SK-N-SH treated with all-trans-retinoic acid at 6 μM for 48 hours (cell line): ENCODE data around the gene SPOCK2.

Experiments used
- ATAC-seq: fragments of 200-7000 bp; cut with Tn5 transposase; 3 replicates; pipeline ENCODE4 v1.9.1; 2020; ENCODE audit warnings: mild to moderate bottlenecking, moderate library complexity
- ARNTL ChIP-seq: fragments of 450-650 bp; formaldehyde crosslinking; IDR thresholded peaks from 2 replicates; pipeline ENCODE4 v1.5.0; 2020; ENCODE audit warnings: low read depth, mild to moderate bottlenecking, moderate library complexity, borderline replicate concordance
- BACH2 ChIP-seq: fragments of 250-450 bp; sonication (Bioruptor Pico); IDR thresholded peaks from 2 replicates; pipeline ENCODE4 v1.9.0; 2021; ENCODE audit warnings: mild to moderate bottlenecking, borderline replicate concordance
- CREB5 ChIP-seq: fragments of 250-450 bp; sonication (Bioruptor Pico); IDR thresholded peaks from 2 replicates; pipeline ENCODE4 v1.5.1; 2020; ENCODE audit warnings: low read depth, mild to moderate bottlenecking, moderate library complexity
- CSDC2 ChIP-seq: fragments of 250-450 bp; sonication (Bioruptor Pico); IDR thresholded peaks from 2 replicates; pipeline ENCODE4 v1.5.0; 2020; ENCODE audit warnings: mild to moderate bottlenecking, moderate library complexity
- CSRNP3 ChIP-seq: fragments of 250-450 bp; sonication (Bioruptor Pico); IDR thresholded peaks from 2 replicates; pipeline ENCODE4 v1.5.1; 2021; ENCODE audit warnings: mild to moderate bottlenecking, moderate library complexity
- ESRRG ChIP-seq: fragments of 250-450 bp; sonication (Bioruptor Pico); IDR thresholded peaks from 2 replicates; pipeline ENCODE4 v1.6.1; 2021; ENCODE audit warnings: mild to moderate bottlenecking
- GLIS3 ChIP-seq: fragments of 250-450 bp; sonication (Bioruptor Pico); IDR thresholded peaks from 2 replicates; pipeline ENCODE4 v1.5.0; 2020; ENCODE audit warnings: mild to moderate bottlenecking, moderate library complexity
- ISL1 ChIP-seq: fragments of 250-450 bp; sonication (Bioruptor Pico); IDR thresholded peaks from 2 replicates; pipeline ENCODE4 v2.1.2; 2022; ENCODE audit warnings: mild to moderate bottlenecking, moderate library complexity
- OSR1 ChIP-seq: fragments of 250-450 bp; sonication (Bioruptor Pico); IDR thresholded peaks from 2 replicates; pipeline ENCODE4 v1.8.0; 2022; ENCODE audit warnings: moderate library complexity, mild to moderate bottlenecking, inconsistent platforms
- PATZ1 ChIP-seq: fragments of 250-450 bp; sonication (Bioruptor Pico); IDR thresholded peaks from 2 replicates; pipeline ENCODE4 v1.8.0; 2020; ENCODE audit warnings: mild to moderate bottlenecking, moderate library complexity, borderline replicate concordance
- PPARA ChIP-seq: fragments of 250-450 bp; sonication (Bioruptor Pico); IDR thresholded peaks from 2 replicates; pipeline ENCODE4 v1.5.0; 2020; ENCODE audit warnings: mild to moderate bottlenecking, borderline replicate concordance
- RARB ChIP-seq: fragments of 250-450 bp; sonication (Bioruptor Pico); IDR thresholded peaks from 2 replicates; pipeline ENCODE4 v1.8.0; 2021; ENCODE audit warnings: mild to moderate bottlenecking, moderate library complexity
- SNAI2 ChIP-seq: fragments of 250-450 bp; sonication (Bioruptor Pico); IDR thresholded peaks from 2 replicates; pipeline ENCODE4 v1.5.0; 2020; ENCODE audit warnings: mild to moderate bottlenecking, moderate library complexity
- TCF4 ChIP-seq: fragments of 250-450 bp; sonication (Bioruptor Pico); IDR thresholded peaks from 2 replicates; pipeline ENCODE4 v1.8.0; 2021; ENCODE audit warnings: mild to moderate bottlenecking, moderate library complexity, borderline replicate concordance
- TOX ChIP-seq: fragments of 250-450 bp; sonication (Bioruptor Pico); IDR thresholded peaks from 2 replicates; pipeline ENCODE4 v1.8.0; 2021; ENCODE audit warnings: mild to moderate bottlenecking, moderate library complexity, borderline replicate concordance
- TSHZ2 ChIP-seq: fragments of 250-450 bp; sonication (Bioruptor Pico); IDR thresholded peaks from 2 replicates; pipeline ENCODE4 v1.5.0; 2020; ENCODE audit warnings: mild to moderate bottlenecking, moderate library complexity
- ZC3H10 ChIP-seq: fragments of 250-450 bp; sonication (Bioruptor Pico); IDR thresholded peaks from 2 replicates; pipeline ENCODE4 v1.5.1; 2021; ENCODE audit warnings: mild to moderate bottlenecking, moderate library complexity
- ZFP3 ChIP-seq: fragments of 250-450 bp; sonication (Bioruptor Pico); IDR thresholded peaks from 2 replicates; pipeline ENCODE4 v1.5.0; 2020; ENCODE audit warnings: mild to moderate bottlenecking, moderate library complexity
- ZFP30 ChIP-seq: fragments of 450-650 bp; formaldehyde crosslinking; IDR thresholded peaks from 2 replicates; pipeline ENCODE4 v1.5.0; 2022; ENCODE audit warnings: mild to moderate bottlenecking, moderate library complexity
- ZNF565 ChIP-seq: fragments of 450-650 bp; formaldehyde crosslinking; conservative IDR thresholded peaks from 2 replicates; pipeline ENCODE4 v1.5.0; 2020; ENCODE audit warnings: low read depth, mild to moderate bottlenecking, moderate library complexity
- ZNF70 ChIP-seq: fragments of 450-650 bp; formaldehyde crosslinking; IDR thresholded peaks from 2 replicates; pipeline ENCODE4 v1.5.0; 2020; ENCODE audit warnings: mild to moderate bottlenecking, moderate library complexity
- ZNF8 ChIP-seq: fragments of 450-650 bp; formaldehyde crosslinking; IDR thresholded peaks from 2 replicates; pipeline ENCODE4 v1.5.0; 2020; ENCODE audit warnings: mild to moderate bottlenecking, moderate library complexity
- TF ChIP-seq, protein P1 (sequence below): fragments of 250-450 bp; sonication (Bioruptor Pico); IDR thresholded peaks from 2 replicates; pipeline ENCODE4 v1.8.0; 2021; ENCODE audit warnings: low read depth, mild to moderate bottlenecking, moderate library complexity, borderline replicate concordance

The SPOCK2 gene

DNA sequence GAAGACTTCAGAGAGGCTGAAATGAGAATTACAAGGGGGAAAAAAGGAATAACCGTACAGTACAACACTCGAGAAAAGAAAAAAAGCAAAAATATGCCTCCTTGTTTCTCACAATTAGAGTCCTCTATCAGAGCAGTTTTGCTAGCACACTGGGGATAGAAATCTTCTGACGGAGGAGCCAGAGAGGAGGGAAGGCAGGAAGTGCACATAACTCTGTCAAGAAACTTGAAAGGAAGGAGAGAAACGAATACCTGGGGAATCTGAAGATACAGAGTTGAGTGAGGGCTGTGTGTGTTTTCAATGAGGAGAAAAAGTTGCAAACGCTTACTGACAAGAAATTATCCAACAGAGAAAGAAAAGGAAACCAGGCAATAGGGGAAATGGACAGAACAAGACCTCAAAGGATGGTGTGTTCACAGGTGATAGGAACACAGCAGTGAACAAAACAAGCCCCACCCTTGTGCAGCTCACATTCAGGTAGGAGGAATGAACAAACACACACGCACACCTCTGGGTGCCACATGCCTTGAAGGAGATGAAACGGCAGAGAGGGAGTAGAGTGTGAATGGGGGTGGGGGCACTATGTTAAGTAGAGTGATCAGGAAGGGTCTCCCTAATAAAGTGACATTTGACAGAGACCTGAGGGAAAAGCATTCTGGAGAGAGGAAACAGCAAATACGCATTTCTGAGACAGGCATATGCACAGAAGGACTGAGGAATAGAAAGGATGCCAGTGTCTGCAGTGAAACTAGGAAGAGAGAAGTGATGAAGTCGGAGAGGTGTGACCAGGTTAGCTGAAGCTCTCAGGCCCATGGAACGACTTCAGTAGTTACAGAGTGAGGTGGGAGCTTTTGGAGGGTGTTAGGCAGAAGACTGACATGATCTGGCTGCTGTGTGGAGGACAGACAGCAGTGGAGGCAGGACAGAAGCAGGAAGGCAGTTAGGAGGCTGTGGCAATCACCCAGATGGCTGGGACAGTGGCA lies 46.7 kb upstream of the SPOCK2 start:
- TF ChIP-seq ESRRG (CRISPR knock-in tag) (no peak), ZFP3 (CRISPR knock-in tag) (no peak), PPARA (no peak), OSR1 (no peak), CSRNP3 (no peak), PATZ1 (CRISPR knock-in tag) (no peak), SNAI2 (no peak), BACH2 (CRISPR knock-in tag) (no peak)
- TF ChIP-seq, all 23 proteins: peak for 0
- no peak for ATAC-seq

DNA sequence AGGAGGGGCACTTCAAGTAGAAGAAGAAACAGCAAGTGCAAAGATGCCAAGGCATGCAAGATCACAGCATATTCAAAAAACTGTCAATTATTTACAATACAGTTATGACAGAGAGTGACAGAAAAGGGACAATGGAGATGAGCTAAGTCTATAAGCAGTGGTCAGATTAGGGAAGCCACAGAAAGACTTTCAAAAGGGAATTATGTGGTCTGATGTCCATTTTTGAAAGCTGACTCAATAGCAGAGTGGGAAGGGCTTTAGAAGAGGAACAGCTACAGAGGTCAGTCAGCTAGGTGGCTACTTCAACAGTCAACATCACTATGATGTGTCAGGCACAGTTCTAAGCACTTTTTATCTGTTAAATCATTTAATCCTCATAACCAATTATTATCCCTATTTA lies 45.2 kb upstream of the SPOCK2 start:
- ATAC-seq = peak; percentile 74
- TF ChIP-seq CREB5 (CRISPR knock-in tag) (no peak), TSHZ2 (CRISPR knock-in tag) (no peak), ZNF8 (CRISPR knock-in tag) (no peak), ZFP30 (CRISPR knock-in tag) (no peak), ISL1 (CRISPR knock-in tag) (no peak), CSRNP3 (no peak), ESRRG (CRISPR knock-in tag) (no peak), GLIS3 (no peak), ZFP3 (CRISPR knock-in tag) (no peak), TCF4 (no peak), RARB (CRISPR knock-in tag) (no peak), SNAI2 (no peak), ZC3H10 (CRISPR knock-in tag) (no peak), ARNTL (CRISPR knock-in tag) (no peak), TOX (CRISPR knock-in tag) (no peak), ZNF70 (CRISPR knock-in tag) (no peak), ZNF565 (no peak), PPARA (no peak), CSDC2 (CRISPR knock-in tag) (no peak)
- TF ChIP-seq, protein P1, sequence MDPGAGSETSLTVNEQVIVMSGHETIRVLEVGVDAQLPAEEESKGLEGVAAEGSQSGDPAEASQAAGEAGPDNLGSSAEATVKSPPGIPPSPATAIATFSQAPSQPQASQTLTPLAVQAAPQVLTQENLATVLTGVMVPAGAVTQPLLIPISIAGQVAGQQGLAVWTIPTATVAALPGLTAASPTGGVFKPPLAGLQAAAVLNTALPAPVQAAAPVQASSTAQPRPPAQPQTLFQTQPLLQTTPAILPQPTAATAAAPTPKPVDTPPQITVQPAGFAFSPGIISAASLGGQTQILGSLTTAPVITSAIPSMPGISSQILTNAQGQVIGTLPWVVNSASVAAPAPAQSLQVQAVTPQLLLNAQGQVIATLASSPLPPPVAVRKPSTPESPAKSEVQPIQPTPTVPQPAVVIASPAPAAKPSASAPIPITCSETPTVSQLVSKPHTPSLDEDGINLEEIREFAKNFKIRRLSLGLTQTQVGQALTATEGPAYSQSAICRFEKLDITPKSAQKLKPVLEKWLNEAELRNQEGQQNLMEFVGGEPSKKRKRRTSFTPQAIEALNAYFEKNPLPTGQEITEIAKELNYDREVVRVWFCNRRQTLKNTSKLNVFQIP (CRISPR knock-in tag) = no peak
- TF ChIP-seq, all 23 proteins: peak for 0
